Gastrocnemius medialis (tissue), 4 donors: ENCODE data around the gene DSTYK. TPM values are rescaled to one million over a fixed set of nuclear protein-coding genes. Genes with fewer than 3 reads are reported as not detected.

Source experiments
- ATAC-seq, 2 donors: fragments of 150-250 bp; one replicate each; pipeline ENCODE4 v1.9.1; 2016
- DNase-seq, 2 donors: peaks; one replicate each; pipeline ENCODE4 v3.0.0-alpha.2; 2019
- H3K27ac ChIP-seq, 4 donors: fragments of 200-600 bp; sonication (generic); 1 replicate in 1 of 4; 2 replicates in 3 of 4; pipeline ENCODE4 v1.5.1; 2016 to 2018; ENCODE audit warnings: mild to moderate bottlenecking in 2 of 4, moderate library complexity in 1 of 4
- H3K27me3 ChIP-seq, 3 donors: fragments of 200-600 bp; sonication (generic) in 2 of 3; 1 replicate in 1 of 3; 2 replicates in 2 of 3; pipeline versions ENCODE4 v1.5.1 to v1.6.0; 2016 to 2019; ENCODE audit warnings: mild to moderate bottlenecking in 1 of 3, moderate library complexity in 1 of 3
- H3K36me3 ChIP-seq, 2 donors: fragments of 200-600 bp; sonication (generic) in 1 of 2; one replicate each; pipeline ENCODE4 v1.5.1; 2017 to 2018
- H3K4me1 ChIP-seq, 2 donors: fragments of 200-600 bp; sonication (generic) in 1 of 2; one replicate each; pipeline ENCODE4 v1.5.1; 2016 to 2017; ENCODE audit warnings: mild to moderate bottlenecking in 2 of 2
- H3K4me3 ChIP-seq, 4 donors: fragments of 200-600 bp; sonication (generic) in 3 of 4; 1 replicate in 1 of 4; 2 replicates in 3 of 4; pipeline ENCODE4 v1.5.1; 2016 to 2019; ENCODE audit warnings: mild to moderate bottlenecking in 2 of 4
- H3K9me3 ChIP-seq, 3 donors: fragments of 200-600 bp; sonication (generic) in 2 of 3; 1 replicate in 1 of 3; 2 replicates in 2 of 3; pipeline ENCODE4 v1.5.1; 2016 to 2019
- CTCF ChIP-seq, 5 experiments: fragments of 450-650 bp in 3 of 5; fragments of 200-600 bp in 2 of 5; sonication (generic) in 2 of 5; IDR thresholded peaks in 4 of 5; conservative IDR thresholded peaks in 1 of 5; 1 replicate in 4 of 5; 2 replicates in 1 of 5; pipeline ENCODE4 v1.5.1; 2016 to 2019; ENCODE audit warnings: antibody characterized with exemption in 5 of 5, mild to moderate bottlenecking in 3 of 5, moderate library complexity in 3 of 5
- POLR2A ChIP-seq, 2 donors: fragments of 450-650 bp; IDR thresholded peaks; one replicate each; pipeline ENCODE4 v1.6.1; 2017; ENCODE audit warnings: antibody characterized with exemption in 2 of 2, mild to moderate bottlenecking in 2 of 2, moderate library complexity in 2 of 2
- in situ Hi-C, 4 donors: fragments of 200-750 bp; cut with MboI; loops; one replicate each; pipeline versions ENCODE4 v1.15.0 to v1.8.0; 2017; ENCODE audit warnings: low sequenced_read_pairs in 4 of 4
- intact Hi-C: fragments of 100-400 bp; cut with DNase I; formaldehyde crosslinking; loops from one replicate; pipeline ENCODE4 v1.15.1; 2023; ENCODE audit warnings: low total_unique reads
- total RNA-seq, 4 donors: library from RNA; depleted of rRNA; stranded (reverse); fragments of >200 nt; gene quantifications; one replicate each; pipeline versions ENCODE4 v1.1.0 to v1.2.3, GENCODE V29; 2016

The DSTYK gene
- total RNA-seq, 4 donors from 2014 or later = 12.2 to 15.8 (median 13.9) TPM

- H3K9me3 ChIP-seq = no peaks in the 10 kb centered on the region
- no peak for TF ChIP-seq CTCF (IDR thresholded peaks at IDR 0.05 in 4 of 5, conservative IDR thresholded peaks at IDR 0.05 in 1 of 5)
- no peak for TF ChIP-seq POLR2A (IDR thresholded peaks at IDR 0.05)
- no peak overlapping the region for H3K4me3 ChIP-seq
- H3K4me1 ChIP-seq = peaks cover 15 to 30% of the 10 kb centered on the region in 2 donors
- in situ Hi-C loops = no loop called here
- peaks cover 2 to 13% of the 10 kb centered on the region in 2 donors for H3K36me3 ChIP-seq
- DNase-seq (no peak), ATAC-seq (no peak)
- intact Hi-C loops = no loop called here
- H3K27me3 ChIP-seq = no peaks in the 10 kb centered on the region
- H3K27ac ChIP-seq = no peak overlapping the region
Measured at GRCh38 chr1:205189131-205189530, 22.4 kb downstream of the DSTYK start.

- no peak for TF ChIP-seq CTCF (IDR thresholded peaks at IDR 0.05 in 4 of 5, conservative IDR thresholded peaks at IDR 0.05 in 1 of 5)
- TF ChIP-seq POLR2A (IDR thresholded peaks at IDR 0.05) = no peak
- in situ Hi-C loops (no loop called here), intact Hi-C loops (no loop called here)
- H3K27me3 ChIP-seq = no peaks in the 10 kb centered on the region
- peaks cover 2 to 13% of the 10 kb centered on the region in 2 donors for H3K36me3 ChIP-seq
- H3K27ac ChIP-seq = no peak overlapping the region
- DNase-seq (no peak), ATAC-seq (no peak)
- H3K4me1 ChIP-seq = peaks cover 20 to 35% of the 10 kb centered on the region in 2 donors
- no peaks in the 10 kb centered on the region for H3K9me3 ChIP-seq
- H3K4me3 ChIP-seq = no peak overlapping the region
Measured at GRCh38 chr1:205188596-205188995, 22.9 kb downstream of the DSTYK start.

GRCh38 chr1:205188098-205188497 is 23.4 kb downstream of the DSTYK start:
- no peaks in the 10 kb centered on the region for H3K27me3 ChIP-seq
- no peak for ATAC-seq
- peaks cover 25 to 40% of the 10 kb centered on the region in 2 donors for H3K4me1 ChIP-seq
- TF ChIP-seq POLR2A (IDR thresholded peaks at IDR 0.05) = no peak
- no peak for TF ChIP-seq CTCF (IDR thresholded peaks at IDR 0.05 in 4 of 5, conservative IDR thresholded peaks at IDR 0.05 in 1 of 5)
- peaks cover 2 to 13% of the 10 kb centered on the region in 2 donors for H3K36me3 ChIP-seq
- intact Hi-C loops (no loop called here), in situ Hi-C loops (no loop called here)
- DNase-seq = no peak
- no peaks in the 10 kb centered on the region for H3K9me3 ChIP-seq
- H3K27ac ChIP-seq = no peak overlapping the region
- H3K4me3 ChIP-seq = no peak overlapping the region

GRCh38 chr1:205187420-205187819 is 24.1 kb downstream of the DSTYK start:
- no peak for DNase-seq
- ATAC-seq = no peak
- H3K9me3 ChIP-seq = no peaks in the 10 kb centered on the region
- H3K27me3 ChIP-seq = no peaks in the 10 kb centered on the region
- TF ChIP-seq POLR2A (IDR thresholded peaks at IDR 0.05) (no peak), CTCF (IDR thresholded peaks at IDR 0.05 in 4 of 5, conservative IDR thresholded peaks at IDR 0.05 in 1 of 5) (no peak)
- no peak overlapping the region for H3K27ac ChIP-seq
- no peak overlapping the region for H3K4me3 ChIP-seq
- in situ Hi-C loops (no loop called here), intact Hi-C loops (no loop called here)
- peaks cover 31 to 45% of the 10 kb centered on the region in 2 donors for H3K4me1 ChIP-seq
- H3K36me3 ChIP-seq = peaks cover 2 to 13% of the 10 kb centered on the region in 2 donors

- peaks cover 21 to 40% of the 10 kb centered on the region in 2 donors for H3K4me1 ChIP-seq
- DNase-seq (no peak), ATAC-seq (no peak)
- no peak for TF ChIP-seq POLR2A (IDR thresholded peaks at IDR 0.05)
- no peak for TF ChIP-seq CTCF (IDR thresholded peaks at IDR 0.05 in 4 of 5, conservative IDR thresholded peaks at IDR 0.05 in 1 of 5)
- intact Hi-C loops = no loop called here
- in situ Hi-C loops = no loop called here
- no peaks in the 10 kb centered on the region for H3K9me3 ChIP-seq
- H3K4me3 ChIP-seq = no peak overlapping the region
- no peaks in the 10 kb centered on the region for H3K27me3 ChIP-seq
- H3K36me3 ChIP-seq = peaks cover 2 to 13% of the 10 kb centered on the region in 2 donors
- H3K27ac ChIP-seq = no peak overlapping the region
Measured at GRCh38 chr1:205186191-205186590, 25.3 kb downstream of the DSTYK start.
